Stimulated activated CD8-positive, alpha-beta memory T cell treated with anti-CD3 and anti-CD28 coated beads, Interleukin-2, amount 100 ng/mL, for 1 hour (primary cell): ENCODE data around the gene CLSTN1.
A peak's percentile ranks its signal among the peaks of the same experiment; 100 is the strongest.

ENCODE experiments used
- DNase-seq, 2 donors: peaks; one replicate each; pipeline ENCODE4 v3.0.0-alpha.2; 2020; ENCODE audit warnings: low read depth in 2 of 2

Gene CLSTN1

GRCh38 chr1:9730096-9730901 lies 93.5 kb downstream of the CLSTN1 start:
- DNase-seq, result no peak

GRCh38 chr1:9729523-9729922 lies 94.2 kb downstream of the CLSTN1 start:
- DNase-seq, result no peak

- no peak for DNase-seq
Measured at GRCh38 chr1:9728451-9729295, 95.1 kb downstream of the CLSTN1 start.

GRCh38 chr1:9726905-9727595 lies 96.7 kb downstream of the CLSTN1 start:
- DNase-seq, result no peak

GRCh38 chr1:9726406-9726805 lies 97.4 kb downstream of the CLSTN1 start:
- DNase-seq, result no peak

GRCh38 chr1:9724706-9725476 lies 98.9 kb downstream of the CLSTN1 start:
- peak; percentile 48 to 53 for DNase-seq

- DNase-seq, result no peak
Measured at GRCh38 chr1:9723926-9724325, 99.8 kb downstream of the CLSTN1 start.

- DNase-seq, result no peak
Measured at GRCh38 chr1:9723068-9723805, 100.5 kb downstream of the CLSTN1 start.

- no peak for DNase-seq
Measured at GRCh38 chr1:9722378-9722749, 101.4 kb downstream of the CLSTN1 start.

GRCh38 chr1:9721606-9722377 lies 102.0 kb downstream of the CLSTN1 start:
- DNase-seq, result peak; percentile 65 to 67

GRCh38 chr1:9720785-9721605 lies 102.8 kb downstream of the CLSTN1 start:
- no peak for DNase-seq

GRCh38 chr1:9719978-9720722 lies 103.6 kb downstream of the CLSTN1 start:
- no peak for DNase-seq

- DNase-seq, result no peak
Measured at GRCh38 chr1:9718006-9718680, 105.6 kb downstream of the CLSTN1 start.

GRCh38 chr1:9717193-9718005 lies 106.4 kb downstream of the CLSTN1 start:
- peak; percentile 77 for DNase-seq

- DNase-seq, result no peak
Measured at GRCh38 chr1:9716404-9717192, 107.2 kb downstream of the CLSTN1 start.

- peak in 1 of 2 donors; percentile 43 for DNase-seq
Measured at GRCh38 chr1:9715536-9716226, 108.1 kb downstream of the CLSTN1 start.
